Breast epithelium (tissue), 4 donors: Measurements from ENCODE around the gene ZNF541. TPM values are rescaled to one million over a fixed set of nuclear protein-coding genes. Genes with fewer than 3 reads are reported as not detected.

Source experiments
- DNase-seq, 2 donors: peaks; one replicate each; pipeline ENCODE4 v3.0.0-alpha.2; 2019; ENCODE audit warnings: low spot score in 2 of 2
- H3K27ac ChIP-seq, 2 donors: fragments of 200-600 bp; sonication (generic) in 1 of 2; one replicate each; pipeline ENCODE4 v1.5.1; 2016 to 2019; ENCODE audit warnings: mild to moderate bottlenecking in 1 of 2
- H3K27me3 ChIP-seq, 2 donors: fragments of 200-600 bp; sonication (generic) in 1 of 2; one replicate each; pipeline versions ENCODE4 v1.5.1 to v1.6.0; 2017 to 2019; ENCODE audit warnings: control low read depth in 1 of 2, mild to moderate bottlenecking in 1 of 2
- H3K36me3 ChIP-seq: fragments of 200-600 bp; one replicate; pipeline ENCODE4 v1.5.1; 2019
- H3K4me1 ChIP-seq, 2 donors: fragments of 200-600 bp; sonication (generic); one replicate each; pipeline ENCODE4 v1.5.1; 2016 to 2019; ENCODE audit warnings: control low read depth in 1 of 2
- H3K4me3 ChIP-seq, 3 donors: fragments of 200-600 bp; sonication (generic); 1 replicate in 2 of 3; 2 replicates in 1 of 3; pipeline ENCODE4 v1.5.1; 2016 to 2019; ENCODE audit warnings: mild to moderate bottlenecking in 3 of 3, moderate library complexity in 2 of 3
- H3K9me3 ChIP-seq, 2 donors: fragments of 200-600 bp; sonication (generic) in 1 of 2; one replicate each; pipeline ENCODE4 v1.5.1; 2016 to 2019; ENCODE audit warnings: control low read depth in 1 of 2
- POLR2A ChIP-seq: fragments of 450-650 bp; IDR thresholded peaks from one replicate; pipeline ENCODE4 v1.6.1; 2016; ENCODE audit warnings: antibody characterized with exemption, mild to moderate bottlenecking, moderate library complexity
- POLR2AphosphoS5 ChIP-seq, 3 donors: sonication (generic); formaldehyde crosslinking; IDR thresholded peaks; one replicate each; pipeline ENCODE4 v1.6.1; 2017; ENCODE audit warnings: antibody characterized with exemption in 3 of 3
- intact Hi-C: fragments of 100-400 bp; cut with DNase I; formaldehyde crosslinking; loops from one replicate; pipeline ENCODE4 v1.15.1; 2023; ENCODE audit warnings: low total_unique reads
- total RNA-seq, 3 donors: library from RNA; depleted of rRNA; stranded (reverse); fragments of >200 nt; gene quantifications; one replicate each; pipeline ENCODE4 v1.1.0, GENCODE V29; 2016
- TF ChIP-seq, protein P1 (sequence below), 3 donors: fragments of 450-650 bp; IDR thresholded peaks; one replicate each; pipeline ENCODE4 v1.5.1; 2016 to 2017; ENCODE audit warnings: antibody characterized with exemption in 3 of 3, mild to moderate bottlenecking in 3 of 3, moderate library complexity in 3 of 3

The ZNF541 gene, protein sequence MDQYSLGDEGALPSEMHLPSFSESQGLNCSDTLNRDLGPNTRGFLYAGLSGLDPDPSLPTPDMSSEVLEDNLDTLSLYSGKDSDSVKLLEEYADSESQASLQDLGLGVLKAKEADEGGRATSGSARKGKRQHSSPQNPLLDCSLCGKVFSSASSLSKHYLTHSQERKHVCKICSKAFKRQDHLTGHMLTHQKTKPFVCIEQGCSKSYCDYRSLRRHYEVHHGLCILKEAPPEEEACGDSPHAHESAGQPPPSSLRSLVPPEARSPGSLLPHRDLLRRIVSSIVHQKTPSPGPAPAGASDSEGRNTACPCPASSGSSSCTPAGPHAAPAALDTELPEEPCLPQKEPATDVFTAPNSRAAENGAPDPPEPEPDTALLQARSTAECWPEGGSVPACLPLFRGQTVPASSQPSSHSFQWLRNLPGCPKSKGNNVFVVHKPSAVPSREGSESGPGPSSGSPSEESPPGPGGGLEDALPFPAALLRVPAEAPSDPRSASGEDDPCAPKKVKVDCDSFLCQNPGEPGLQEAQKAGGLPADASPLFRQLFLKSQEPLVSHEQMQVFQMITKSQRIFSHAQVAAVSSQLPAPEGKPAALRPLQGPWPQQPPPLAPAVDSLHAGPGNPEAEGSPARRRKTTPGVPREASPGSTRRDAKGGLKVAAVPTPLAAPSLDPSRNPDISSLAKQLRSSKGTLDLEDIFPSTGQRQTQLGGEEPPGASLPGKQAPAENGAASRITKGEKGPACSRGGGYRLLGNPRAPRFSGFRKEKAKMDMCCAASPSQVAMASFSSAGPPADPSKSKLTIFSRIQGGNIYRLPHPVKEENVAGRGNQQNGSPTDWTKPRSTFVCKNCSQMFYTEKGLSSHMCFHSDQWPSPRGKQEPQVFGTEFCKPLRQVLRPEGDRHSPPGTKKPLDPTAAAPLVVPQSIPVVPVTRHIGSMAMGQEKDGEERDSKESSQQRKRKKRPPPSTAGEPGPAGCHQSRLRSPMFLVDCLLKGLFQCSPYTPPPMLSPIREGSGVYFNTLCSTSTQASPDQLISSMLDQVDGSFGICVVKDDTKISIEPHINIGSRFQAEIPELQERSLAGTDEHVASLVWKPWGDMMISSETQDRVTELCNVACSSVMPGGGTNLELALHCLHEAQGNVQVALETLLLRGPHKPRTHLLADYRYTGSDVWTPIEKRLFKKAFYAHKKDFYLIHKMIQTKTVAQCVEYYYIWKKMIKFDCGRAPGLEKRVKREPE (N-terminal part only)
- 1 to 10 TPM in 1 of 3 donors, under 1 TPM in 1, not detected in 1; 0.15 to 1.4 TPM for total RNA-seq

DNA sequence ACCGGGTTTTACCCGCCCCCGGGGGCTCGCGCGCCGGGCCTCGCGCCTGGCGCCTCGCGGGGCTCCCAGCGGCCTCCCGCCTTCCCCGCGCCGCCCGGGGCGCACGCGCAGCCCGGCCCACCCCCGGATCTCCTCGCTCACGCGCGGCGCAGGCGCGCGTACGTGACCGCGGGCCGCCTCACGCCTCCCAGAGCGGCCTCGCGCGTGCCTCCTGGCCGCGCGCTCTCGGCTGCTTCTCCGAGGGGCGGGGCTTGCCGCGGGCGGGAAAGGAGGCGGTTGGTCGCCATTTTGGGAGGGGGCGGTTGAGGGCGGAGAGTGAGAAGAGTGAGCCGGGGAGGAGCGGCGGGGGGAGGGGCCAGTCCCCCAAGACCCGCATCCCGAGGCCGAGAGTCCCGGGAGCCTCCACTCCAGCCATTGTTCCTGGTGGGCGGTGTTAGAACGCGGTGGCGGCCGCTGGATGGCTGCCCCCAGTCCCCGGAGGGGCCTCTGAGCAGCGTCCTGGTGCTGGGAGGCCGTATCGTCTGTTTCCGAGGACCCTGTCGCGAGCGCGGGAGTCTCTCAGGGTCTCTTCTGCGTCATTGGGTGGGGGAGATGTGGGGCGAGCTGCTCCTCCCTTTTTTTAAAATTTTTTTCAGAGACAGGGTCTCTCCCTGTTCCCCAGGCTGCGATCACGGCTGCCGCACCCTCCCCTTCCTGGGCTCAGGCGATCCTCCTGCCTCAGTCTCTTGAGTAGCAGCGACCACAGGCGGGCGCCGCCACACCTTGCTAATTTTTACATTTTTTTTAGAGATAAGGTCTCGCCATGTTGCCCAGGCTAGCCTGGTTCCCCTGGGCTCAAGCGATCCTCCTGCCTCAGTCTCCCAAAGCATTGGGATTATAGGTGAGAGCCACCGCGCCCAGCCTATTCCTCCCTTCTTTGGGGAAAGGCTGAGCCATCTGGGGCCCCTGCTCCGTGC is at the start of gene ZNF541:
Gene ZNF541 (minus strand): TSS at position 78 of the 956 bp plus-strand sequence. CDS start 17,292 bp downstream, outside the sequence.
- peak within 1 kb of the TSS; percentile 34 to 71 (median 46) for H3K4me3 ChIP-seq
- H3K36me3 ChIP-seq: no peaks in the 10 kb centered on the region
- no peaks in the 10 kb centered on the region for H3K27me3 ChIP-seq
- H3K4me1 ChIP-seq: no peaks in the 10 kb centered on the region
- DNase-seq: peak; percentile 43 to 62
- H3K27ac ChIP-seq: no peak within 1 kb of the TSS
- intact Hi-C loops: loop anchor here (1.0 kb wide), 1 partner anchor 52 kb away; no protein-coding TSS in a partner anchor
- H3K9me3 ChIP-seq: no peaks in the 10 kb centered on the region
- TF ChIP-seq POLR2A (no peak), POLR2AphosphoS5 (IDR thresholded peaks at IDR 0.05) (no peak)
- TF ChIP-seq, protein P1, sequence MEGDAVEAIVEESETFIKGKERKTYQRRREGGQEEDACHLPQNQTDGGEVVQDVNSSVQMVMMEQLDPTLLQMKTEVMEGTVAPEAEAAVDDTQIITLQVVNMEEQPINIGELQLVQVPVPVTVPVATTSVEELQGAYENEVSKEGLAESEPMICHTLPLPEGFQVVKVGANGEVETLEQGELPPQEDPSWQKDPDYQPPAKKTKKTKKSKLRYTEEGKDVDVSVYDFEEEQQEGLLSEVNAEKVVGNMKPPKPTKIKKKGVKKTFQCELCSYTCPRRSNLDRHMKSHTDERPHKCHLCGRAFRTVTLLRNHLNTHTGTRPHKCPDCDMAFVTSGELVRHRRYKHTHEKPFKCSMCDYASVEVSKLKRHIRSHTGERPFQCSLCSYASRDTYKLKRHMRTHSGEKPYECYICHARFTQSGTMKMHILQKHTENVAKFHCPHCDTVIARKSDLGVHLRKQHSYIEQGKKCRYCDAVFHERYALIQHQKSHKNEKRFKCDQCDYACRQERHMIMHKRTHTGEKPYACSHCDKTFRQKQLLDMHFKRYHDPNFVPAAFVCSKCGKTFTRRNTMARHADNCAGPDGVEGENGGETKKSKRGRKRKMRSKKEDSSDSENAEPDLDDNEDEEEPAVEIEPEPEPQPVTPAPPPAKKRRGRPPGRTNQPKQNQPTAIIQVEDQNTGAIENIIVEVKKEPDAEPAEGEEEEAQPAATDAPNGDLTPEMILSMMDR (IDR thresholded peaks at IDR 0.05): no peak

DNA sequence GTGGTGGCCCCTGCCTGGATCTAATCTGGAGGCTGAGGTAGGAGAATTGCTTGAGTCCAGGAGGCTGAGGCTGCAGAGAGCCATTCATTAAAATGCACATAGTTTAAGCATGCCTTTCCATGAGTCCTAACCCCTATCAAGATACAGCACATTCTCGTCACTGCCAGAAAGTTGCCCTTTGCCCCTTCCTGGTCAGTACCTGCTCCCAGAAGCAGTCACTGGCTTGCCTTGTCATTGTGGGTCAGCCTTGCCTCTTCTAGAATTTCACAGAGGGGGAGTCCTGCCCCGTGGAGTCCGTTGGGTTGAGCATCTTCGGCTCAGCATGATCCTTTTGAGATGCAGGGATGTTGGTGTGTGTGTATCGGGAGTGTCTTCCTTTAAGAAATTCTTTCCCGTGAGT is 46.8 kb upstream of the ZNF541 start:
- TF ChIP-seq POLR2A (no peak), POLR2AphosphoS5 (IDR thresholded peaks at IDR 0.05) (no peak)
- TF ChIP-seq, protein P1 (IDR thresholded peaks at IDR 0.05): no peak
- Histone ChIP-seq H3K9me3 (no peaks in the 10 kb centered on the region), H3K27ac (no peak overlapping the region), H3K36me3 (no peaks in the 10 kb centered on the region), H3K27me3 (no peaks in the 10 kb centered on the region), H3K4me3 (no peak overlapping the region), H3K4me1 (peaks cover 0 to 10% of the 10 kb centered on the region in 2 donors)
- intact Hi-C loops: no loop called here
- DNase-seq: no peak

DNA sequence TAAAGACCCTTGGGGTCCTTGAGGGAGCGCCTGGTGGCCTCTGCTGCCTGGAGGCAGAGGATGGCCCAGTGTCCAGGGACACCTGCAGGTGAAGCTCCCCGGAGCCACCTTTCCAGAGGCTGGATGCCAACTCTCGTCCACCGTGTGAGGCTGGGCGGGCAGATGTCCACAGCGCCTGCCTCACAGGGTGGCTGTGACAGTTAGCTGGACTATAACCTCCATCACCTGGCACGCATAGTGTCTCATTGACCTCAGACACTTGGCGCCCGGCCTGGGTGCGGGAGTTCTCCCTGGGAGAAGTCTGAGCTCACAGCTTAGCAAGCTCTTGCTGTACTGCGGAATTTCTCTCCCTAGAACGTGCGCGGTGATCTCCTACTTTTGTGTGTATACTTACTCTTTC is 45.8 kb upstream of the ZNF541 start:
- H3K36me3 ChIP-seq: no peaks in the 10 kb centered on the region
- intact Hi-C loops: no loop called here
- TF ChIP-seq, protein P1 (IDR thresholded peaks at IDR 0.05): no peak
- TF ChIP-seq POLR2AphosphoS5 (IDR thresholded peaks at IDR 0.05) (no peak), POLR2A (no peak)
- peaks cover 0 to 10% of the 10 kb centered on the region in 2 donors for H3K4me1 ChIP-seq
- no peaks in the 10 kb centered on the region for H3K27me3 ChIP-seq
- H3K4me3 ChIP-seq: peak overlapping the region in 1 of 3 donors; percentile 11
- peak overlapping the region; percentile 32 to 50 for H3K27ac ChIP-seq
- DNase-seq: no peak
- no peaks in the 10 kb centered on the region for H3K9me3 ChIP-seq

DNA sequence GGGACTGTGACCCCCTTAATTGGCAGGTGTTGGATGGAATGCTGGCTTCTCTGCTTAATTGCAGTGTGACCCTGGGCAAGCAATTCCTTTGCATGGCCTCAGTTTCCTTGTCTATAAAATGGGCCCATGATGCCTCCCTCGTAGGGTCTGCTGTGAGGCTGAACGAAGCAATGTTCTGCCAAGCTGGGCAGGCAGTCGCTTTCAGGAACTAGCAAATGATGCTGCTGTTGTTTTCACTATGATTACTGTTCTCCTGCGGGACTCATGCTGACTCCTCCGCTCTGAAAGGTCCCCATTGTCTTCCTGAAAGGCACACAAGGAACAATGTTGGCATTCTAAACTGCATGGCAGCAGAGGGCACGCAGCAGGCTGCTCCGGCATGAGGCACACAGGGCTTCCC is 42.8 kb upstream of the ZNF541 start:
- Histone ChIP-seq H3K36me3 (no peaks in the 10 kb centered on the region), H3K4me1 (peaks cover 0 to 18% of the 10 kb centered on the region in 2 donors), H3K9me3 (no peaks in the 10 kb centered on the region), H3K27me3 (no peaks in the 10 kb centered on the region), H3K27ac (peak overlapping the region; percentile 3 to 36), H3K4me3 (no peak overlapping the region)
- intact Hi-C loops: no loop called here
- DNase-seq: peak in 1 of 2 donors; percentile 44
- TF ChIP-seq POLR2A: no peak
- TF ChIP-seq POLR2AphosphoS5 (IDR thresholded peaks at IDR 0.05): peak in 1 of 3 donors; percentile 38
